Astrocyte (in vitro differentiated cells and primary cell): ENCODE measurements around the gene KRCC1. TPM values are rescaled to one million over a fixed set of nuclear protein-coding genes. Genes with fewer than 3 reads are reported as not detected.

Source experiments
- DNase-seq: peaks from one replicate; pipeline ENCODE4 v3.0.0-alpha.2; 2010; ENCODE audit warnings: low read depth
- FAIRE-seq: peaks from 2 replicates; lab custom pipeline; 2011; peaks lifted over from hg19 to GRCh38; lab: Jason Lieb, UNC
- H2AFZ ChIP-seq: 2 replicates; pipeline ENCODE4 v1.6.0; 2012; ENCODE audit warnings: low read depth, low read length, inconsistent platforms
- H3K27ac ChIP-seq: 2 replicates; pipeline ENCODE4 v1.5.1; 2011; ENCODE audit warnings: low read depth, low read length, inconsistent platforms
- H3K27me3 ChIP-seq: 2 replicates; pipeline ENCODE4 v1.6.0; 2011; ENCODE audit warnings: low read length, inconsistent platforms; ENCODE audit not compliant: insufficient read depth
- H3K36me3 ChIP-seq: 2 replicates; pipeline ENCODE4 v1.5.1; 2011; ENCODE audit warnings: low read length, inconsistent platforms; ENCODE audit not compliant: insufficient read depth
- H3K4me1 ChIP-seq: 2 replicates; pipeline ENCODE4 v1.5.1; 2011; ENCODE audit warnings: low read length, inconsistent platforms; ENCODE audit not compliant: insufficient read depth
- H3K4me2 ChIP-seq: 2 replicates; pipeline ENCODE4 v1.6.0; 2012; ENCODE audit warnings: low read length, inconsistent platforms
- H3K4me3 ChIP-seq: 2 replicates; pipeline ENCODE4 v1.5.1; 2011; ENCODE audit warnings: low read depth, mild to moderate bottlenecking, low read length, inconsistent platforms; ENCODE audit not compliant: insufficient read depth
- H3K79me2 ChIP-seq: 2 replicates; pipeline ENCODE4 v1.6.0; 2012; ENCODE audit warnings: mild to moderate bottlenecking, low read length, inconsistent platforms; ENCODE audit not compliant: insufficient read depth
- H3K9ac ChIP-seq: 2 replicates; pipeline ENCODE4 v1.6.0; 2012; ENCODE audit warnings: mild to moderate bottlenecking, low read length, inconsistent platforms
- H3K9me3 ChIP-seq: 2 replicates; pipeline ENCODE4 v1.5.1; 2012; ENCODE audit warnings: low read depth, mild to moderate bottlenecking, low read length, inconsistent platforms; ENCODE audit not compliant: insufficient read depth
- H4K20me1 ChIP-seq: 2 replicates; pipeline ENCODE4 v1.6.0; 2012; ENCODE audit warnings: low read length, inconsistent platforms; ENCODE audit not compliant: insufficient read depth
- H3K27ac Mint-ChIP-seq: one replicate; pipeline ENCODE4 v1.8.0; 2021; ENCODE audit warnings: mild to moderate bottlenecking, mixed read lengths; ENCODE audit not compliant: unreplicated experiment
- H3K27me3 Mint-ChIP-seq: one replicate; pipeline ENCODE4 v1.8.0; 2021; ENCODE audit warnings: low read depth, mixed read lengths; ENCODE audit not compliant: unreplicated experiment
- H3K36me3 Mint-ChIP-seq: one replicate; pipeline ENCODE4 v1.8.0; 2021; ENCODE audit warnings: low read depth, mixed read lengths; ENCODE audit not compliant: unreplicated experiment
- H3K4me1 Mint-ChIP-seq: one replicate; pipeline ENCODE4 v1.8.0; 2021; ENCODE audit warnings: low read depth, mixed read lengths; ENCODE audit not compliant: unreplicated experiment
- H3K4me3 Mint-ChIP-seq: one replicate; pipeline ENCODE4 v1.8.0; 2021; ENCODE audit warnings: mild to moderate bottlenecking, moderate library complexity, mixed read lengths; ENCODE audit not compliant: unreplicated experiment
- H3K9me3 Mint-ChIP-seq: one replicate; pipeline ENCODE4 v1.8.0; 2021; ENCODE audit warnings: mild to moderate bottlenecking, mixed read lengths; ENCODE audit not compliant: unreplicated experiment
- EZH2 ChIP-seq: IDR thresholded peaks from 2 replicates; pipeline ENCODE4 v1.6.1; 2012; ENCODE audit warnings: mild to moderate bottlenecking, low read length, inconsistent platforms; ENCODE audit not compliant: insufficient read depth
- total RNA-seq: library from RNA; stranded (reverse); gene quantifications from 2 replicates; pipeline ENCODE4 v1.2.1, GENCODE V29; 2021
- TF ChIP-seq, protein P1 (sequence below): IDR thresholded peaks from 2 replicates; pipeline ENCODE4 v1.5.1; 2011; ENCODE audit warnings: low read depth, mild to moderate bottlenecking, inconsistent platforms, low read length, moderate library complexity; ENCODE audit not compliant: insufficient read depth

Gene KRCC1
- total RNA-seq, 1 donor from 2014 or later: 17.7 TPM

DNA sequence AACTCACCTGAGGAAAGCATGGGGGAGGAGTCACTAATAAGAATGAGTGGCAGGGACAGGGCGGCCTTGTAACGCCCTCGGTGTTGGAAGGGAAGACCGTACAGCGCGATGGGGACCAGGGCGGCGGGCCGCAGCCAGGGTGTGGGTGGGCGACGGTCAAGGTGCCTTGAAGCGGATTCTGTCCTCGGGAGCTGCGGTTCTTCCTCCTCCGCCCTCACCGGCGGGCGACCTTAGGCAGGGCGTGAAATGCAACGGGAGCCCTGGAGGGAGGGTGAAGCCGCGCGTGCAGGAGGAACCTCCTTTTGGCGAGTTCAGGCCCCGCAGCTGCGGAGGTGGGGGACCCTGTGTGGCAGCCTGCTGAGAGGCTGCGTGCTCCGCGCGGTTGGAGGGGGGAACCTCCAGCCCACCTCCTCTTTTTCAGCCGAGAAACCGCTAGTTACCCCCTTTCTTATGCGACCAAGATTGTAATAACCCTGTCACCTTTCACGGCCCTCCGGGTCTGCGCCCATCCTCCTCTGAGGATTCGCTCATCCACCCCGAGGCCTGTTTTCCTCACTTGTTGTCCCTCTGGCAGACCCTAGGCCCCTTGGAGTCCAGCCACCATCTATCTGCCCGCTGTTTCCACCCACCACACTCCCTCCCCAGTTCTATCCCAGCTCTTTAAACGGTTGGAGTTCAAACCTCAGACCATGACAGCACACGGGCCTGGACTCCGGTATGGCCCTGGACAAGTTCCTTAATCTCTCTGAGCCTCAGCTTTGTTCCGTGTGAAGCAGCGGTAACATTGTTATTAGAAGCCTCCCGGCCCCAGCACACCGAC lies 38.4 kb downstream of the KRCC1 start:
- Histone ChIP-seq H2AFZ (peak overlapping the region; percentile 98), H3K4me2 (peak overlapping the region; percentile 98), H3K27ac (peak overlapping the region; percentile 99), H3K4me3 (peak overlapping the region; percentile 80), H4K20me1 (no peaks in the 10 kb centered on the region), H3K9me3 (peaks cover 3% of the 10 kb centered on the region), H3K9ac (peak overlapping the region; percentile 94), H3K27me3 (no peaks in the 10 kb centered on the region), H3K79me2 (no peaks in the 10 kb centered on the region), H3K36me3 (no peaks in the 10 kb centered on the region), H3K4me1 (peaks cover 4% of the 10 kb centered on the region)
- Mint-ChIP-seq H3K4me3 (peak overlapping the region; percentile 95), H3K27me3 (no peaks in the 10 kb centered on the region), H3K36me3 (no peaks in the 10 kb centered on the region), H3K4me1 (peaks cover 2% of the 10 kb centered on the region), H3K9me3 (no peaks in the 10 kb centered on the region), H3K27ac (peak overlapping the region; percentile 100)
- no peak for FAIRE-seq
- DNase-seq: peak; percentile 9
- TF ChIP-seq, protein P1, sequence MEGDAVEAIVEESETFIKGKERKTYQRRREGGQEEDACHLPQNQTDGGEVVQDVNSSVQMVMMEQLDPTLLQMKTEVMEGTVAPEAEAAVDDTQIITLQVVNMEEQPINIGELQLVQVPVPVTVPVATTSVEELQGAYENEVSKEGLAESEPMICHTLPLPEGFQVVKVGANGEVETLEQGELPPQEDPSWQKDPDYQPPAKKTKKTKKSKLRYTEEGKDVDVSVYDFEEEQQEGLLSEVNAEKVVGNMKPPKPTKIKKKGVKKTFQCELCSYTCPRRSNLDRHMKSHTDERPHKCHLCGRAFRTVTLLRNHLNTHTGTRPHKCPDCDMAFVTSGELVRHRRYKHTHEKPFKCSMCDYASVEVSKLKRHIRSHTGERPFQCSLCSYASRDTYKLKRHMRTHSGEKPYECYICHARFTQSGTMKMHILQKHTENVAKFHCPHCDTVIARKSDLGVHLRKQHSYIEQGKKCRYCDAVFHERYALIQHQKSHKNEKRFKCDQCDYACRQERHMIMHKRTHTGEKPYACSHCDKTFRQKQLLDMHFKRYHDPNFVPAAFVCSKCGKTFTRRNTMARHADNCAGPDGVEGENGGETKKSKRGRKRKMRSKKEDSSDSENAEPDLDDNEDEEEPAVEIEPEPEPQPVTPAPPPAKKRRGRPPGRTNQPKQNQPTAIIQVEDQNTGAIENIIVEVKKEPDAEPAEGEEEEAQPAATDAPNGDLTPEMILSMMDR: no peak
- TF ChIP-seq EZH2: no peak

- Histone ChIP-seq H3K79me2 (no peaks in the 10 kb centered on the region), H2AFZ (peak within 1 kb of the TSS; percentile 98), H3K36me3 (no peaks in the 10 kb centered on the region), H3K9me3 (peaks cover 3% of the 10 kb centered on the region), H3K4me1 (peaks cover 4% of the 10 kb centered on the region), H3K9ac (peak within 1 kb of the TSS; percentile 94), H3K4me2 (peak within 1 kb of the TSS; percentile 98), H3K4me3 (peak within 1 kb of the TSS; percentile 80), H4K20me1 (no peaks in the 10 kb centered on the region), H3K27ac (peak within 1 kb of the TSS; percentile 99), H3K27me3 (peaks cover under 1% of the 10 kb centered on the region)
- peak; percentile 96 for DNase-seq
- FAIRE-seq: no peak
- TF ChIP-seq, protein P1: no peak
- TF ChIP-seq EZH2: no peak
- Mint-ChIP-seq H3K27me3 (no peaks in the 10 kb centered on the region), H3K4me3 (peak within 1 kb of the TSS; percentile 95), H3K36me3 (no peaks in the 10 kb centered on the region), H3K9me3 (no peaks in the 10 kb centered on the region), H3K27ac (peak within 1 kb of the TSS; percentile 100), H3K4me1 (peaks cover 2% of the 10 kb centered on the region)
These were observed 39.3 kb downstream of the KRCC1 start, which contains the start of gene RNU2-63P for GRCh38 chr2:88016086-88016959. TSS of gene RNU2-63P (minus strand) at chr2:88016547.
